Measurements from ENCODE around the gene SELENOM.
"Not testable (repeated sequence)": the region's sequence is repeated elsewhere in the genome, so short reads cannot be mapped to it uniquely, and the experiment has no call there.

Gene SELENOM

GRCh38 chr22:31098632-31099110, 8.7 kb downstream of the SELENOM start:
- DNase-seq (ENCODE audit: low read depth, low spot score), result no peak
- no peak overlapping the region for H3K4me3 ChIP-seq (ENCODE audit: low read depth, low read length)
- CTCF ChIA-PET, result interaction anchor here (1.0 to 8.7 kb wide), 6 partner anchors 8 to 174 kb away, joined by 3 to 68 read pairs (median 8); partner anchors contain the start of gene SELENOM
- TF ChIP-seq CTCF (IDR thresholded peaks at IDR 0.05; ENCODE audit: insufficient read depth, low read length, missing control alignments), result no peak
- POLR2A ChIA-PET, result interaction anchor here (0.9 kb wide), 1 partner anchor 9 kb away, joined by 6 read pairs; the partner anchor contains the start of gene SELENOM

GRCh38 chr22:31097941-31098631, 9.3 kb downstream of the SELENOM start:
- ChIA-PET POLR2A (interaction anchor here (0.9 kb wide), 1 partner anchor 9 kb away, joined by 6 read pairs; the partner anchor contains the start of gene SELENOM), CTCF (interaction anchor here (1.1 to 8.7 kb wide), 4 partner anchors 8 to 14 kb away, joined by 4 to 68 read pairs (median 10); partner anchors contain the start of gene SELENOM)
- H3K4me3 ChIP-seq (ENCODE audit: low read depth, low read length), result no peak overlapping the region
- no peak for TF ChIP-seq CTCF (IDR thresholded peaks at IDR 0.05; ENCODE audit: insufficient read depth, low read length, missing control alignments)
- DNase-seq (ENCODE audit: low read depth, low spot score), result no peak

- DNase-seq (ENCODE audit: low read depth, low spot score); POLR2A ChIA-PET; H3K4me3 ChIP-seq (ENCODE audit: low read depth, low read length): not testable (repeated sequence)
- CTCF ChIA-PET, result interaction anchor here (2.0 to 8.7 kb wide), 4 partner anchors 9 to 51 kb away, joined by 10 to 68 read pairs (median 11); partner anchors contain the start of gene SELENOM
These were observed 9.8 kb downstream of the SELENOM start for GRCh38 chr22:31097539-31097938.

- no peak for TF ChIP-seq CTCF (IDR thresholded peaks at IDR 0.05; ENCODE audit: insufficient read depth, low read length, missing control alignments)
- no peak for DNase-seq (ENCODE audit: low read depth, low spot score)
- ChIA-PET POLR2A (interaction anchor here (1.4 kb wide), 1 partner anchor 8 kb away, joined by 12 read pairs; no protein-coding TSS in a partner anchor), CTCF (interaction anchor here (1.4 to 8.7 kb wide), 4 partner anchors 8 to 151 kb away, joined by 4 to 68 read pairs (median 10); no protein-coding TSS in a partner anchor)
- H3K4me3 ChIP-seq (ENCODE audit: low read depth, low read length), result no peak overlapping the region
These were observed 10.6 kb downstream of the SELENOM start for GRCh38 chr22:31096657-31097279.

- ChIA-PET POLR2A (interaction anchor here (0.8 to 1.6 kb wide), 4 partner anchors 9 to 127 kb away, joined by 3 to 12 read pairs (median 6); partner anchors contain the start of genes MORC2, SMTN and TUG1), CTCF (interaction anchor here (0.6 to 17.2 kb wide), 7 partner anchors 9 to 195 kb away, joined by 3 to 157 read pairs (median 4); partner anchors contain the start of gene SELENOM)
- no peak for TF ChIP-seq CTCF (IDR thresholded peaks at IDR 0.05; ENCODE audit: insufficient read depth, low read length, missing control alignments)
- H3K4me3 ChIP-seq (ENCODE audit: low read depth, low read length), result no peak overlapping the region
- DNase-seq (ENCODE audit: low read depth, low spot score), result no peak
These were observed 11.6 kb downstream of the SELENOM start for GRCh38 chr22:31095637-31096249.

GRCh38 chr22:31094741-31095140, 12.6 kb downstream of the SELENOM start:
- CTCF ChIA-PET, result interaction anchor here (2.9 to 17.2 kb wide), 3 partner anchors 10 to 54 kb away, joined by 11 to 157 read pairs (median 68); partner anchors contain the start of gene SELENOM

More at GRCh38 chr22:31094741-31095140, 12.6 kb downstream of the SELENOM start:
- POLR2A ChIA-PET, result interaction anchor here (1.2 to 1.6 kb wide), 4 partner anchors 7 to 14 kb away, joined by 3 to 10 read pairs (median 6); partner anchors contain the start of gene SMTN
- no peak for DNase-seq (ENCODE audit: low read depth, low spot score)
- no peak overlapping the region for H3K4me3 ChIP-seq (ENCODE audit: low read depth, low read length)
- TF ChIP-seq CTCF (IDR thresholded peaks at IDR 0.05; ENCODE audit: insufficient read depth, low read length, missing control alignments), result no peak

Measured in AG04449 (cell line).